Activated CD8-positive, alpha-beta T cell treated with anti-CD3 and anti-CD28 coated beads for 36 hours (primary cell): ENCODE results near the gene SEMA3D. TPM values are rescaled to one million over a fixed set of nuclear protein-coding genes. Genes with fewer than 3 reads are reported as not detected.

Source experiments
- ATAC-seq: fragments of 200-7000 bp; cut with Tn5 transposase; one replicate; pipeline ENCODE4 v1.10.0; 2021; ENCODE audit warnings: mild to moderate bottlenecking, moderate library complexity
- CTCF ChIA-PET: fragments of 350-600 bp; sonication (Branson Sonifier 250); formaldehyde crosslinking; loops from one replicate; lab custom pipeline; 2021; ENCODE audit warnings: antibody characterized with exemption; lab: Charles Lee
- POLR2A ChIA-PET: fragments of 350-600 bp; sonication (Branson Sonifier 250); formaldehyde crosslinking; loops from one replicate; lab custom pipeline; 2021; ENCODE audit warnings: antibody characterized with exemption; lab: Charles Lee
- DNase-seq: peaks from one replicate; pipeline ENCODE4 v3.0.0-alpha.2; 2020
- H3K27ac Mint-ChIP-seq: one replicate; pipeline ENCODE4 v1.8.0; 2021; ENCODE audit warnings: mild to moderate bottlenecking, mixed read lengths
- H3K27me3 Mint-ChIP-seq: one replicate; pipeline ENCODE4 v1.8.0; 2021; ENCODE audit warnings: mixed read lengths
- H3K36me3 Mint-ChIP-seq: one replicate; pipeline ENCODE4 v1.8.0; 2021; ENCODE audit warnings: low read depth, mixed read lengths
- H3K4me1 Mint-ChIP-seq: one replicate; pipeline ENCODE4 v1.8.0; 2021; ENCODE audit warnings: low read depth, mixed read lengths
- H3K4me3 Mint-ChIP-seq: one replicate; pipeline ENCODE4 v1.8.0; 2021; ENCODE audit warnings: mild to moderate bottlenecking, moderate library complexity, mixed read lengths
- H3K9me3 Mint-ChIP-seq: one replicate; pipeline ENCODE4 v1.8.0; 2021; ENCODE audit warnings: mixed read lengths
- CTCF ChIP-seq: fragments of 200-600 bp; IDR thresholded peaks from one replicate; pipeline ENCODE4 v1.8.0; 2022; ENCODE audit warnings: antibody characterized with exemption, mild to moderate bottlenecking
- intact Hi-C: fragments of 100-400 bp; cut with micrococcal nuclease; formaldehyde crosslinking; loops from one replicate; pipeline ENCODE4 v1.10.0; 2022
- total RNA-seq, 2 experiments: library from RNA; stranded (reverse); gene quantifications; one replicate each; pipeline ENCODE4 v1.2.3, GENCODE V29; 2021

Gene SEMA3D
- total RNA-seq, 2 experiments from 2014 or later = not detected

GRCh38 chr7:85103962-85104361 lies 82.9 kb downstream of the SEMA3D start:
- Mint-ChIP-seq H3K4me3 (no peak overlapping the region), H3K36me3 (no peaks in the 10 kb centered on the region), H3K27ac (no peak overlapping the region), H3K27me3 (no peaks in the 10 kb centered on the region), H3K9me3 (no peaks in the 10 kb centered on the region), H3K4me1 (no peaks in the 10 kb centered on the region)
- no peak for ATAC-seq
- TF ChIP-seq CTCF = no peak
- CTCF ChIA-PET = no interaction called here
- no peak for DNase-seq
- intact Hi-C loops = no loop called here
- POLR2A ChIA-PET = no interaction called here

GRCh38 chr7:85103357-85103756 lies 83.5 kb downstream of the SEMA3D start:
- no peaks in the 10 kb centered on the region for H3K9me3 Mint-ChIP-seq
- DNase-seq (no peak), ATAC-seq (no peak)
- no peak overlapping the region for H3K27ac Mint-ChIP-seq
- CTCF ChIA-PET = no interaction called here
- intact Hi-C loops = no loop called here
- H3K4me1 Mint-ChIP-seq = no peaks in the 10 kb centered on the region
- no peaks in the 10 kb centered on the region for H3K27me3 Mint-ChIP-seq
- TF ChIP-seq CTCF = no peak
- no peaks in the 10 kb centered on the region for H3K36me3 Mint-ChIP-seq
- no peak overlapping the region for H3K4me3 Mint-ChIP-seq
- POLR2A ChIA-PET = no interaction called here

- TF ChIP-seq CTCF = no peak
- DNase-seq = no peak
- Mint-ChIP-seq H3K4me1 (no peaks in the 10 kb centered on the region), H3K9me3 (no peaks in the 10 kb centered on the region), H3K27ac (no peak overlapping the region), H3K27me3 (no peaks in the 10 kb centered on the region), H3K36me3 (no peaks in the 10 kb centered on the region), H3K4me3 (no peak overlapping the region)
- ATAC-seq = no peak
- intact Hi-C loops = no loop called here
- CTCF ChIA-PET = no interaction called here
- POLR2A ChIA-PET = no interaction called here
Observed at GRCh38 chr7:85102813-85103350, 84.0 kb downstream of the SEMA3D start.

GRCh38 chr7:85101347-85101746 lies 85.5 kb downstream of the SEMA3D start:
- Mint-ChIP-seq H3K9me3 (no peaks in the 10 kb centered on the region), H3K27ac (no peak overlapping the region), H3K4me3 (no peak overlapping the region), H3K27me3 (no peaks in the 10 kb centered on the region), H3K4me1 (no peaks in the 10 kb centered on the region), H3K36me3 (no peaks in the 10 kb centered on the region)
- intact Hi-C loops = no loop called here
- POLR2A ChIA-PET = no interaction called here
- no peak for ATAC-seq
- no peak for TF ChIP-seq CTCF
- CTCF ChIA-PET = no interaction called here
- no peak for DNase-seq

GRCh38 chr7:85097844-85098243 lies 89.0 kb downstream of the SEMA3D start:
- CTCF ChIA-PET = no interaction called here
- intact Hi-C loops = no loop called here
- H3K27me3 Mint-ChIP-seq = no peaks in the 10 kb centered on the region

More at GRCh38 chr7:85097844-85098243, 89.0 kb downstream of the SEMA3D start:
- no peaks in the 10 kb centered on the region for H3K36me3 Mint-ChIP-seq
- H3K4me1 Mint-ChIP-seq = no peaks in the 10 kb centered on the region
- H3K4me3 Mint-ChIP-seq = no peak overlapping the region
- no peaks in the 10 kb centered on the region for H3K9me3 Mint-ChIP-seq
- POLR2A ChIA-PET = no interaction called here
- ATAC-seq (no peak), DNase-seq (no peak)
- H3K27ac Mint-ChIP-seq = no peak overlapping the region
- peak; percentile 33 for TF ChIP-seq CTCF
